Upper lobe of left lung (tissue), 4 donors: ENCODE results near the gene GP2.

ENCODE experiments used
- EP300 ChIP-seq, 4 donors: sonication (generic); formaldehyde crosslinking; IDR thresholded peaks; one replicate each; pipeline ENCODE4 v1.5.1; 2017; ENCODE audit warnings: antibody characterized with exemption in 4 of 4, control low read depth in 2 of 4
- POLR2A ChIP-seq, 4 donors: fragments of 450-650 bp; IDR thresholded peaks; one replicate each; pipeline ENCODE4 v1.5.1; 2016 to 2017; ENCODE audit warnings: antibody characterized with exemption in 4 of 4, mild to moderate bottlenecking in 2 of 4

GRCh38 chr16:20316715-20317114 lies 10.6 kb downstream of the GP2 start:
- TF ChIP-seq EP300 (IDR thresholded peaks at IDR 0.05) (no peak), POLR2A (IDR thresholded peaks at IDR 0.05) (no peak)
